ENCODE results near the gene SH3GLB2.

SH3GLB2 gene

GRCh38 chr9:129008986-129009583 lies 19.0 kb downstream of the SH3GLB2 start:
- TF ChIP-seq, protein P1, sequence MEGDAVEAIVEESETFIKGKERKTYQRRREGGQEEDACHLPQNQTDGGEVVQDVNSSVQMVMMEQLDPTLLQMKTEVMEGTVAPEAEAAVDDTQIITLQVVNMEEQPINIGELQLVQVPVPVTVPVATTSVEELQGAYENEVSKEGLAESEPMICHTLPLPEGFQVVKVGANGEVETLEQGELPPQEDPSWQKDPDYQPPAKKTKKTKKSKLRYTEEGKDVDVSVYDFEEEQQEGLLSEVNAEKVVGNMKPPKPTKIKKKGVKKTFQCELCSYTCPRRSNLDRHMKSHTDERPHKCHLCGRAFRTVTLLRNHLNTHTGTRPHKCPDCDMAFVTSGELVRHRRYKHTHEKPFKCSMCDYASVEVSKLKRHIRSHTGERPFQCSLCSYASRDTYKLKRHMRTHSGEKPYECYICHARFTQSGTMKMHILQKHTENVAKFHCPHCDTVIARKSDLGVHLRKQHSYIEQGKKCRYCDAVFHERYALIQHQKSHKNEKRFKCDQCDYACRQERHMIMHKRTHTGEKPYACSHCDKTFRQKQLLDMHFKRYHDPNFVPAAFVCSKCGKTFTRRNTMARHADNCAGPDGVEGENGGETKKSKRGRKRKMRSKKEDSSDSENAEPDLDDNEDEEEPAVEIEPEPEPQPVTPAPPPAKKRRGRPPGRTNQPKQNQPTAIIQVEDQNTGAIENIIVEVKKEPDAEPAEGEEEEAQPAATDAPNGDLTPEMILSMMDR (IDR thresholded peaks at IDR 0.05; ENCODE audit: control extremely low read depth, extremely low read depth, low read depth, missing control alignments), result no peak
- CTCF ChIA-PET, result interaction anchor here (1.1 to 4.1 kb wide), 2 partner anchors 11 to 14 kb away, joined by 4 to 22 read pairs; no protein-coding TSS in a partner anchor
- POLR2A ChIA-PET, result no interaction called here
- DNase-seq (ENCODE audit: extremely low spot score), result no peak

DNA sequence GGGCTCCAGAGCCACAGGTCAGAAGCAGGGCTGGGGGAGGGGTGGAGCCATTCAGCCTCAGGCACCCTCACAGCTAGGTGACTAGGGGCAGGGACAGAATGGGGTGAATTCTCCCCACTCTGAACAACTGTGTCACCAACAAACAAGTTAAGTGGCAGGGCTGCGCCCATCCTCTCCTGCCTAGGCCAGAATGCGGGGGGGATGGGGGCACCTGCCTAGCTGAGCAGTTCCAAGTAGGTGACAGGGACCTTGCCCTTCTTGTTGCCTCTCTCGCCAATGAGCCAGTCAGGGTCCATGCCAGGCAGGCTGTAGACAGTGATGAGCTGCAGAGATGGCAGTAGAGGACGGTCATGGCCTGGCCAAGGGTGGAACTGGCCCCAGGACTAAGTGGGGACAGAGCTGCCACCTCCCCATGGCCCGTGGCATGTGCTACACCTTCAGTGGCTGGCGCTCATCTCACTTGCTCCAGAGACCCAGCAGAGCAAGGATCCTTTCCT lies 19.6 kb downstream of the SH3GLB2 start:
- ChIA-PET POLR2A (no interaction called here), CTCF (interaction anchor here (1.1 to 4.1 kb wide), 4 partner anchors 12 to 20 kb away, joined by 4 to 22 read pairs (median 7); partner anchors contain the start of gene SH3GLB2)
- TF ChIP-seq, protein P1 (IDR thresholded peaks at IDR 0.05; ENCODE audit: control extremely low read depth, extremely low read depth, low read depth, missing control alignments), result no peak
- no peak for DNase-seq (ENCODE audit: extremely low spot score)

DNA sequence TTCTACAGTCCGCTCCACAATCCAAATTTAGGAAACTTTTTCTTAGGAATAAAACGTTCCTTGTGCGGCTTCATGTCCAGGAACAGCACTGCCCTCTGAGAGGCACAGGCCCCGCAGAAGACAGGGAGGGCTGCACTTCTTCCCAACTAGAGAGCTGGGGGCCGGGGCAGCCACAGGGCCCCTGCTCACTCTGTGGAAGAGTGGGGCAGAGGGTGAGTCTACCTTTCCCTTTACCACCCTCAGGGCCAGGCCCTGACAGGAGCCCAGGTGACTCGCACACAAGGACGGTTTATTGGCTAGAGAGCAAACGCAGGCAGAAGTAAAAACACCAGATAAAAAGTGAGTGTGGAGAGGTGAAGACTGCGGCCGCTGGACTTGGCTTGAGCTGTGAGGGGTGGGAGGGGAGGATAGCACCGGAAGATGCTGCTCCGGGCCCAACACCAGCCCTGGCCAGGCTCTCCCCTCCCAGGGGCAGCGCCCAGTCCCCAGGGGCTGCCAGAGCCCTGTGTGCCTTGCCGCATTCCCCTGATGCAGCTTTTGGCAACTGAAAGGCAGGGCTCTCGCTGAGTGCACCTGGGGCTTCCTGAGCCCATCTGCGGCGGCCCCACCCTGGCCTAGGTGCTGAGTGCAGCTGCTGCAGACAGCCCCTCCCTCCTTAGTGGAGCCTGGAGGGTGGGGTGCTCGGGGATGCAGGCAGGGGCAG lies 20.2 kb downstream of the SH3GLB2 start:
- ChIA-PET CTCF (interaction anchor here (1.1 to 4.1 kb wide), 5 partner anchors 12 to 22 kb away, joined by 4 to 22 read pairs (median 6); partner anchors contain the start of gene SH3GLB2), POLR2A (no interaction called here)
- TF ChIP-seq, protein P1 (IDR thresholded peaks at IDR 0.05; ENCODE audit: control extremely low read depth, extremely low read depth, low read depth, missing control alignments), result no peak
- no peak for DNase-seq (ENCODE audit: extremely low spot score)

GRCh38 chr9:129007035-129007765 lies 20.9 kb downstream of the SH3GLB2 start:
- TF ChIP-seq, protein P1 (IDR thresholded peaks at IDR 0.05; ENCODE audit: control extremely low read depth, extremely low read depth, low read depth, missing control alignments), result no peak
- ChIA-PET POLR2A (no interaction called here), CTCF (interaction anchor here (1.8 to 4.1 kb wide), 5 partner anchors 10 to 23 kb away, joined by 4 to 22 read pairs (median 7); partner anchors contain the start of gene SH3GLB2)
- no peak for DNase-seq (ENCODE audit: extremely low spot score)

DNA sequence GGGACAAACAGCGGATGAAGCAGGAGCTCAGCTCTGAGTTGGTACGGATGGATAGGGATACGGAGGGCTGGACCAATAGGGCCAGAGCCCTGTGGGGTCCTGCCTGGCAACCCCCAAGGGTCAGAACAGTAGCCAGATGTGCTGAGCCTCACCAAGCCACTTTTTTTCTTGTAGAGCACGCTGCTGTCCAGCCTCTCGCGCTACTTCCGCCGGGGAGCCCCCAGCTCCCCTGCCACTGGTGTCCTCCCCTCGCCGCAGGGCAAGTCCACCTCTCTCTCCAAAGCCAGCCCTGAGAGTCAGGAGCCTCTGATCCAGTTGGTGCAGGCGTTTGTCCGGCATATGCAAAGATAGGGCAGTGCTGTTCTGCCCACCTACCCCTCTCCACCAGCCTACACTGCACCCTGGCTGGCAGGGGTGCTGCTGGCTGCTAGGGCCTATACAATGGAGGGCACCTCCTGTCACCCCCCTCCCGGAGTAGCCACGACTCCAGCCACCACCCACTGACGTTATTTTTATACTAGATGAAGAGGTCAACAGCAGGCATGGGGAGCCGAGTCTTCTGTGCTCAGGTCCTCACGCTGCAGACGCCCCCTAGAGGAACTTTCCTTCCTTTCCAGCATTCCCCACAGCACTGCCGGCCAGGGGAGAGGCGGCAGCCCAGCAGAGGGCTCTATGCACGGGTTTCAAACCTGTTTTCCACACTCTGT lies 21.6 kb downstream of the SH3GLB2 start:
- DNase-seq (ENCODE audit: extremely low spot score), result peak; percentile 84
- TF ChIP-seq, protein P1 (IDR thresholded peaks at IDR 0.05; ENCODE audit: control extremely low read depth, extremely low read depth, low read depth, missing control alignments), result peak; percentile 73
- CTCF ChIA-PET, result interaction anchor here (1.1 to 4.1 kb wide), 13 partner anchors 9 to 52 kb away, joined by 3 to 22 read pairs (median 6); partner anchors contain the start of gene SH3GLB2
- POLR2A ChIA-PET, result no interaction called here

All from GM10248 (cell line).